MV-4-11 (cell line): ENCODE data around the gene HBM.
"Not testable (repeated sequence)": the region's sequence is repeated elsewhere in the genome, so short reads cannot be mapped to it uniquely, and the experiment has no call there.

Source experiments
- DNase-seq: peaks from one replicate; lab custom pipeline; 2025; lab: John Stamatoyannopoulos, UW

HBM gene

GRCh38 chr16:146646-147045 lies 19.1 kb upstream of the HBM start:
- no peak for DNase-seq

DNA sequence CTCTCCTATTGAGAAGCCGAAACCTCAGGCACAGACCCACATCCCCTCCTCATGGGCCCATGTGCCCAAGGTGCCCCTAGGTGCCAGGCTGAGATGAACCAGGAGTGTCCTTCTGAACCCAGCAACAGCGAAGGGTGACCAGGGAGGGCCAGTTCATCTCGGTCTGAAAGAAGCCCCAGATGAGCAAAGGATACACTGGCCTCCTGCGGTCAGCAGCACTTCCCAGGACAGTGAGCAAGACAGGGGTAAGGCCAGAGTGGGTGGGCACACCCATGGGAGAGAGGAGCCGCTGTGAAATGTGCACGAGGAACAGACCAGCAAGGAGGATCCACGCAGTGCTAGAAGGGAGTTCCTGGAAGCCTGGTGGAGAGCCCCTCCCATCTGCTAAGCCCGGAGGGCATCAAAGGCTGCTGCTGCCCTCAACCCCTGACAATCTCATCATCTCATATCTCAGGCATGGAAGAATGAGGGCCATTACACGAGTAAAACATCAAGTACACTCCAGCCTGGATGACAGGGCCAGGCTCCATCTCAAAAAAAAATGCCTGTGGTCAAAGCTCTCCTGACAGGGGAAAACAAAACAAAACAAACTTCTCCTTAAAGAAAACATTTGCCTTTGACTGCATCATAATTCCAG lies 16.6 kb upstream of the HBM start:
- DNase-seq, result no peak

DNA sequence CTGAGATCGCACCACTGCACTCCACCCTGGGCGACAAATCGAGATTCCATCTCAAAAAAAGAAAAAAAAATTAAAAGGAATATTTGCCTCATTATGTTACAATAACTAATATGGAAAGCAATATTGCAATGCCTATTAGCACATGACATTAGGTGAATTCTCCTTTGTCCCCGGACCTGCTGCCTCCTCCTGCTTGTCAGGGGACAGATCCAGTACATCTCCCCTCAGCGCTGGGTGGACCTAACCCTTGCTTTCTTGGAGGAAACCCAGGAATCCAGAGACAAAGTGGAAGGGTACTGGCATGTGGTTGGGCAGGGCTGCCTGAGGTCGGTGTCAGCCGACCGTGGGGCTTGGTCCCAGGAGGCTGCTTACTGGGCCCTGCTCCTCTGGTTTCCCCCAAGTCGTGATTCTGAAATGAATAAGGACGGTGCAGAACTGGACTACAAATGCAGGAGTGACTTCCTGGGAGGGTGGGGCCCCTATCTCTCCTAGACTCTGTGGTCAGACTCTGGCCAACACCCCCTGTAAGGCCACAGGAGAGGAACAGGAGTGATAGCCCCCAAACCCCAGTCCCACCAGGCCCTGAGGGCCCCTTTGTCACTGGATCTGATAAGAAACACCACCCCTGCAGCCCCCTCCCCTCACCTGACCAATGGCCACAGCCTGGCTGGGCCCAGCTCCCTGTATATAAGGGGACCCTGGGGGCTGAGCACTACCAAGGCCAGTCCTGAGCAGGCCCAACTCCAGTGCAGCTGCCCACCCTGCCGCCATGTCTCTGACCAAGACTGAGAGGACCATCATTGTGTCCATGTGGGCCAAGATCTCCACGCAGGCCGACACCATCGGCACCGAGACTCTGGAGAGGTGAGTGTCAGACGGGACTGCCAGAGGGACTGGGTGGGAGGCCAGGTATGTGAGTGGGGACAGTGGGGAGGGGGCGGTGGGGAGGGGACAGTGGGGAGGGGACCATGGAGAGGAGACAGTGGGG lies 13.3 kb upstream of the HBM start, which contains the start of gene HBZ:
Gene HBZ (plus strand): TSS at position 504 of the 988 bp plus-strand sequence. CDS start 266 bp downstream, at position 770.
- DNase-seq, result no peak

GRCh38 chr16:153129-153521 lies 12.7 kb upstream of the HBM start:
- DNase-seq, result not testable (repeated sequence)

DNA sequence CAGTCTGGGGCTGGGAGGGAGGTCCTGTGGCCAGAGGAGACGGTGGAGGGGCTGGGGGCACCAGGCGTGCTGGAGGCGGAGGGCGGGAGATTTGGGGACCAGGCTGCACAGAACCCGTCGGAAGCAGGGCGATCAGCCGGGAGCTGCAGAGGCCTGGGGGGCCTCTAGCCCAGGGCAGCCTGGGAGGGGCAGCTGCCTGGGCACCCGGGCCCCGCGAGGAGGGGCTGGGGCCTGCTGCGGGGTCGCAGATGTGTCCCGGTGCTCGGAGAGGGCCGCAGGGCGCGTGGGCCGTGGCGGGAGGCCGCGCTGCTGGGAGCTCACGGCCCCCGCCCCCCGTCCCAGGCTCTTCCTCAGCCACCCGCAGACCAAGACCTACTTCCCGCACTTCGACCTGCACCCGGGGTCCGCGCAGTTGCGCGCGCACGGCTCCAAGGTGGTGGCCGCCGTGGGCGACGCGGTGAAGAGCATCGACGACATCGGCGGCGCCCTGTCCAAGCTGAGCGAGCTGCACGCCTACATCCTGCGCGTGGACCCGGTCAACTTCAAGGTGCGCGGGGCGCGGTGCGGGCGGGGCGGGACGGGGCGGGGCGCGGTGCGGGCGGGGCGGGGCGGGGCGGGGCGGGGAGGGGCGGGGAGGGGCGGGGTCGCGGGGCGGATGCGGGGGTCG lies 12.1 kb upstream of the HBM start:
- not testable (repeated sequence) for DNase-seq

- no peak for DNase-seq
These were observed 11.4 kb upstream of the HBM start for GRCh38 chr16:154217-155030.

- DNase-seq, result no peak
These were observed 10.8 kb upstream of the HBM start for GRCh38 chr16:155031-155398.

DNA sequence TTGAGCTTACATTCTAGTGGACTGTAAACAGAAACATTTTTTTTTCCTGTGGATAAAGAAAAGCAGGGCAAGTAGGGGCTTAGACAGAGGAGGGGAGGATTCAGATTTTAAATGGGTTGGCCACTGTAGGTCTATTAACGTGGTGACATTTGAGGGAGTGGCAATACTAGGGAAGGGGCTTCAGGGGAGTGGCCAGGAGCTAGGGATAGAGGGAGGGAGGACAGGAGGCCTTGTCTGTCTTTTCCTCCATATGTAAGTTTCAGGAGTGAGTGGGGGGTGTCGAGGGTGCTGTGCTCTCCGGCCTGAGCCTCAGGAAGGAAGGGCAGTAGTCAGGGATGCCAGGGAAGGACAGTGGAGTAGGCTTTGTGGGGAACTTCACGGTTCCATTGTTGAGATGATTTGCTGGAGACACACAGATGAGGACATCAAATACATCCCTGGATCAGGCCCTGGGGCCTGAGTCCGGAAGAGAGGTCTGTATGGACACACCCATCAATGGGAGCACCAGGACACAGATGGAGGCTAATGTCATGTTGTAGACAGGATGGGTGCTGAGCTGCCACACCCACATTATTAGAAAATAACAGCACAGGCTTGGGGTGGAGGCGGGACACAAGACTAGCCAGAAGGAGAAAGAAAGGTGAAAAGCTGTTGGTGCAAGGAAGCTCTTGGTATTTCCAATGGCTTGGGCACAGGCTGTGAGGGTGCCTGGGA lies 6.5 kb upstream of the HBM start:
- DNase-seq, result no peak

- DNase-seq, result not testable (repeated sequence)
These were observed 5.5 kb upstream of the HBM start for GRCh38 chr16:160242-160641.

DNA sequence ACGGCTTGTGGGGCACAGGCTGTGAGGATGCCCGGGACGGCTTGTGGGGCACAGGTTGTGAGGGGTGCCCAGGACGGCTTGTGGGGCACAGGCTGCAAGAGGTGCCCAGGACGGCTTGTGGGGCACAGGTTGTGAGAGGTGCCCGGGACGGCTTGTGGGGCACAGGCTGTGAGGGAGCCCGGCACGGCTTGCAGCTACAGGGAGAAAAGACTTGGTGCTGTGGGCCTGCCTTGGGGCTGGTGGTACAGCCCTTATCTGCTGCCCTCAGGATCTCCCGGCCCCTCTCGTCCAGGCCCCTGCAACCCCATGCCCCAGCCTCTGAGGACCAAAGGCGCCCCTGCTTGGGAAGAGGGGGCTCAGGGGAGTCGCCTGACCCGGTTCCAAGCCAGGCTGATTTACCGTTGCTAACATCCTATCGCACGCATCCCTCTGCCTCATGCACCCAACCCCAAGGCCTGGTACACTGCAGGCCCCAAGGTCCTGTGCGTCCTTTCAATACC lies 5.0 kb upstream of the HBM start:
- DNase-seq, result no peak

DNA sequence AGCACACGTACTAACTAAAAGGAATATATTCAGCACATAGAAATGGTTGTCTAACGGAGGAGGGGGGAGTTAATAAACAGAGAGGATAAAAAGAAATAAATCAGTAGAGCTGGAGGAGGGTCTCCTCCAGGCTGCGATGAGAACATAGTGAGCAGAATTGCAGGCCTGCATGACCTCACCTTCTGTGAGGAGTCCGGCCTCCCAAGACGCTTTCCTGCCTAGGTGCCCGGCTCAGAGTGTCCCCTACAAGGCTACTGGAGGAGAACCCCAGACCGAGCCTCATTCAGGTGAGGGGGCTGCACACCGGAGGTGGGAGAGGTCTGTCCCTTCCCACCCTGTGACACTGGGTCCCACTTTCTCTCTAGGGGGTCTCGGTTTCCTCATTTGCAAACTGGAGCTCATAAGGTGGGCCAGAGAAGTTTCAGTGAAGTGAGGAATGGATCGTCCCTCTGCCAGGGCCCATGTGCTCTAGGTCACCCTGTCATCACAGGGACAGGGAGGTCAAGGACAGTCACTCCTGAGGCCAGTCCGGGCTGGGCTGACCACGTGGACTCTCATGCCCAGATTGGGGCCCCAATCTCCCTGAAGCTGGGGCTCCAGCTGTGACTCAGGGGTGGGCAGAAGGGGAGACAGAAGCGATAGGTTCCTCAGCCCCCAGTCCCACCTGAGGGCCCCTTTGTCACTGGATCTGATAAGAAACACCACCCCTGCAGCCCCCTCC lies 3.3 kb upstream of the HBM start:
- no peak for DNase-seq

- not testable (repeated sequence) for DNase-seq
These were observed 2.6 kb upstream of the HBM start for GRCh38 chr16:163139-163538.

- DNase-seq, result not testable (repeated sequence)
These were observed 2.1 kb upstream of the HBM start for GRCh38 chr16:163696-164095.

DNA sequence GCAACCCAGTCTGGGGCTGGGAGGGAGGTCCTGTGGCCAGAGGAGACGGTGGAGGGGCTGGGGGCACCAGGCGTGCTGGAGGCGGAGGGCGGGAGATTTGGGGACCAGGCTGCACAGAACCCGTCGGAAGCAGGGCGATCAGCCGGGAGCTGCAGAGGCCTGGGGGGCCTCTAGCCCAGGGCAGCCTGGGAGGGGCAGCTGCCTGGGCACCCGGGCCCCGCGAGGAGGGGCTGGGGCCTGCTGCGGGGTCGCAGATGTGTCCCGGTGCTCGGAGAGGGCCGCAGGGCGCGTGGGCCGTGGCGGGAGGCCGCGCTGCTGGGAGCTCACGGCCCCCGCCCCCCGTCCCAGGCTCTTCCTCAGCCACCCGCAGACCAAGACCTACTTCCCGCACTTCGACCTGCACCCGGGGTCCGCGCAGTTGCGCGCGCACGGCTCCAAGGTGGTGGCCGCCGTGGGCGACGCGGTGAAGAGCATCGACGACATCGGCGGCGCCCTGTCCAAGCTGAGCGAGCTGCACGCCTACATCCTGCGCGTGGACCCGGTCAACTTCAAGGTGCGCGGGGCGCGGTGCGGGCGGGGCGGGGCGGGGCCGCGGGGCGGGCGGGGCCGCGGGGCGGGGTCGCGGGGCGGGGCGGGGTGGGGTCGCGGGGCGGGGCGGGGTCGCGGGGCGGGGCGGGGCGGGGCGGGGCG lies 1.5 kb upstream of the HBM start:
- not testable (repeated sequence) for DNase-seq

- DNase-seq, result no peak
These were observed 795 bp upstream of the HBM start for GRCh38 chr16:164827-165538.

GRCh38 chr16:166375-167121 lies 770 bp downstream of the HBM start:
- DNase-seq, result peak; percentile 22

GRCh38 chr16:167122-167690 lies 1.4 kb downstream of the HBM start:
- DNase-seq, result no peak

GRCh38 chr16:168424-168823 lies 2.6 kb downstream of the HBM start:
- DNase-seq, result no peak
